Epithelial cell of esophagus (primary cell): ENCODE results near the gene FAM120AOS.

ENCODE experiments used
- DNase-seq: peaks from one replicate; pipeline ENCODE4 v3.0.0; 2010; ENCODE audit warnings: low read depth
- H3K4me3 ChIP-seq: 2 replicates; pipeline ENCODE4 v1.5.1; 2011; ENCODE audit warnings: mild to moderate bottlenecking, low read length, control low read depth
- CTCF ChIP-seq: IDR thresholded peaks from 2 replicates; pipeline ENCODE4 v1.5.1; 2011; ENCODE audit warnings: low read depth, mild to moderate bottlenecking, low read length, control low read depth, inconsistent platforms; ENCODE audit not compliant: insufficient read depth; ENCODE audit errors: missing control alignments

Gene FAM120AOS

GRCh38 chr9:93456504-93456903 is 3.1 kb upstream of the FAM120AOS start:
- no peak for DNase-seq
- TF ChIP-seq CTCF: no peak
- H3K4me3 ChIP-seq: no peak overlapping the region

- no peak for DNase-seq
- no peak for TF ChIP-seq CTCF
- no peak overlapping the region for H3K4me3 ChIP-seq
Observed at GRCh38 chr9:93456022-93456421, 2.6 kb upstream of the FAM120AOS start.

- H3K4me3 ChIP-seq: peak overlapping the region; percentile 88
- no peak for TF ChIP-seq CTCF
- DNase-seq: peak; percentile 22
Observed at GRCh38 chr9:93452710-93453046, 703 bp downstream of the FAM120AOS start.

- peak; percentile 50 for DNase-seq
- H3K4me3 ChIP-seq: peak overlapping the region; percentile 88
- no peak for TF ChIP-seq CTCF
Observed at GRCh38 chr9:93451849-93452709, 1.3 kb downstream of the FAM120AOS start.

GRCh38 chr9:93450945-93451815 is 2.2 kb downstream of the FAM120AOS start, which contains the start of gene FAM120A:
TSS of gene FAM120A (plus strand) at chr9:93451685. CDS start at chr9:93451916, 231 bp downstream.
- DNase-seq: peak; percentile 88
- peak within 1 kb of the TSS; percentile 88 for H3K4me3 ChIP-seq
- TF ChIP-seq CTCF: no peak

- DNase-seq: no peak
- no peak overlapping the region for H3K4me3 ChIP-seq
- no peak for TF ChIP-seq CTCF
Observed at GRCh38 chr9:93447655-93448054, 5.7 kb downstream of the FAM120AOS start.
